C4-2B (cell line): ENCODE results near the gene HPS4.

Experiments used
- H3K27ac ChIP-seq: fragments of 450-650 bp; 2 replicates; pipeline ENCODE4 v1.5.1; 2017
- CTCF ChIP-seq: fragments of 450-650 bp; conservative IDR thresholded peaks from 2 replicates; pipeline ENCODE4 v1.5.1; 2017; ENCODE audit warnings: mild to moderate bottlenecking
- ZFX ChIP-seq: fragments of 450-650 bp; IDR thresholded peaks from 2 replicates; pipeline ENCODE4 v1.6.1; 2017

Gene HPS4

GRCh38 chr22:26453216-26453615, 30.4 kb downstream of the HPS4 start:
- TF ChIP-seq CTCF = no peak
- no peak for TF ChIP-seq ZFX
- H3K27ac ChIP-seq = no peak overlapping the region

- TF ChIP-seq ZFX (no peak), CTCF (no peak)
- H3K27ac ChIP-seq = no peak overlapping the region
These were observed 31.2 kb downstream of the HPS4 start for GRCh38 chr22:26452236-26453016.

- no peak overlapping the region for H3K27ac ChIP-seq
- TF ChIP-seq ZFX = no peak
- TF ChIP-seq CTCF = no peak
These were observed 33.0 kb downstream of the HPS4 start for GRCh38 chr22:26450453-26451185.

- no peak overlapping the region for H3K27ac ChIP-seq
- TF ChIP-seq ZFX (no peak), CTCF (no peak)
These were observed 34.6 kb downstream of the HPS4 start for GRCh38 chr22:26448941-26449340.

GRCh38 chr22:26448334-26448733, 35.2 kb downstream of the HPS4 start:
- no peak for TF ChIP-seq CTCF
- TF ChIP-seq ZFX = no peak
- H3K27ac ChIP-seq = no peak overlapping the region

- no peak overlapping the region for H3K27ac ChIP-seq
- TF ChIP-seq CTCF (no peak), ZFX (no peak)
These were observed 35.8 kb downstream of the HPS4 start for GRCh38 chr22:26447584-26448329.
